Stimulated activated CD8-positive, alpha-beta memory T cell treated with anti-CD3 and anti-CD28 coated beads, Interleukin-12 subunit alpha, Interleukin-12 subunit beta, amount 100 ng/mL, for 24 hours (primary cell): ENCODE results near the gene ACTL10.
"Not testable (repeated sequence)": the region's sequence is repeated elsewhere in the genome, so short reads cannot be mapped to it uniquely, and the experiment has no call there.

Source experiments
- DNase-seq: peaks from one replicate; pipeline ENCODE4 v3.0.0-alpha.2; 2020; ENCODE audit errors: extremely low read depth

Gene ACTL10

DNA sequence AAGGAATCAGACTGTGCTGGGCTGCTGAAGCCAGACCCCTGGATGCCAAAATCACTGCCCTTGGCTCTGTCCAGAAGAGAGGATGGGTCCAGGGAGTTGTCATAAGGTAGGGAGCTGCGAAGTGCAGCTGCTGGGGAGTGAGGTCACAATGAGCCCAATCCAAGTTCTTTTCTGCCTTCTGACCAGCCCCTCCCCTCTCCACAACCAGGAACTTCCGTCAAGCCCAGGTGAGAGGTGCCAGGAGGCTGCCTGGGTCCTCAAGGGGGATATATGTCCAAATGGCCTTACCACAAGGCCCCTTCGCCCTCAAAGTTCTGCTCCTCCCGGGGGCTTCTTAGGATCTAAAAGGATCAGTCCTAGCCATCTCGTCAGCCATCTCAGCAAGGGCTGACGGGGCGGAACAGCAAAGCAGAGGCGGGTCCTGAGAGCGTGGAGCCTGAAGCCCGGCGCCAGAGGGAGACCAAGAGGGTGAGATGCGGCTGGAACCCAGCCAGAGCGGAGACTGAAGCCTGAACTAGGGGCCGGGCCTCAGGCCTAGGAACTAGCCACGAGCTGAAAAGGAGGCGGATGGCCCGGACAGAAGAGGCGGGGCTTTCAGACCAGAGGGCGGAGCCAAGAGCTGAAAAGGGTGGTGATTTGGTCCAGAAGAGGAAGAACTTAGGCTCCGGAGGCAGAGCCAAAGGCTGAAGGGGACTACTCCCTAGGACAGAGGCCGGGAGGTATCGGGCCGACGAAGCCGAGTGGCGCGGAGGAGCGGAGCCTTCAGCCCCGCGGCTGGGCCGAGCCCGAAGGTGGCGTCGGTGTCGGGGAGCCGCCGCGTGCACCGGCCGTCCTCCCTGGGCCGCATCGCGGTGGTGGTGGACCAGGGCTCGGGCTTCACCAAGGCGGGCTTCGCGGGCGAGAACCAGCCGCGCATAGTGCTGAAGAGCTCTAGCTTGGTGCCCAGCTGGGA, at the start of gene ACTL10:
ACTL10 (plus strand) TSS at position 651 of the 952 bp plus-strand sequence. CDS start 555 bp downstream, outside the sequence.
- peak; percentile 67 for DNase-seq

DNA sequence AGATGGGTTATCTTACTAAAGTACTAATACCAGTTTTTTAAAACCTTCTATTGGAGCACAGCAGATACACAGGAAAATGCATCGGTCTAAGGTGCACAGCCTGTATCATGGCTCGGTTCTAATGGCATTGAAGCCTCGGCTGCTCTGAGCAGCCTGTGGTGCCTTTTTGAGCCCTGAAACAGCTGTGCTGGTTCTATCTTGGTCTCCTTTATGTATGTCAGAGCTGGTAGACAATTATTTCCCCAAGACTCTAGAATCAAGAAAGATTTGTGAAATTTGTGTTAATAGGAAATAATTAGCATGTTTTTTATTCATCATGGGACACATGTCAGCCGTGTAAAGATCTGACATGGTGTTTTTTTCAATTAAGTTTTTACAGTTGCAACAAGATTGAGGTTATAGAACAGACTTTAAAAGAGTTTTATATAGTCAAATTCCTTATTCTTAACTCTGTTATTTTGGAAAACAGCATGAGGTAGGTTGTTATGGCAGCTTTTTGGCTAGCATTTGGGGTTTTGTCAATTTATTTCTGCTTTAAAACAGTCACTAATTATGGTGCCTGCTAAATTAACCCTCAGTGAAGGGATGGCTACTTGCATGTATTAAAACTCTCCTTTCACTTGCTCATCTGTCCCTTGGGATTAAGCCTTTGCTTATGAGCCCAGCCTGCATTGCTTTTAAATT, 44.9 kb upstream of the ACTL10 start:
- no peak for DNase-seq

- DNase-seq: no peak
These were observed 43.9 kb upstream of the ACTL10 start for GRCh38 chr20:33622705-33623365.

DNA sequence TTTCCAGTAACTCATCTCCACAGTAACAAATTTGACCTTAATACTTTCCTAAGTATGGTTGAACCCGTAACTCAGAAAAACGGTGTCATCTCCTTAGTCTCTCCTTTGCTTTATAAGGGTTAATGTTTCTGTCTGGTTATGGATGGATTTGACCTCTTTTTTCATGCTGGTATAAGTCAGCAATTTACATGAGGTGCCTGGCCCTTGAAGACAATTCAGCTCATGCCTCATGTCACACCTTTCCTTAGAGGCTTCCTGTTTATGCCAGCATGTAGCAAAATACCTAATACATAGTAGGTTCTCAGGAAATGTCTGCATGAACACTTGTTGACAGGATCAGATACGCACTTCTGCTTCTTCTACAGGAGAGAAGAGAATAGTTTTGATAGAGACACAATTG, 42.3 kb upstream of the ACTL10 start:
- no peak for DNase-seq

DNA sequence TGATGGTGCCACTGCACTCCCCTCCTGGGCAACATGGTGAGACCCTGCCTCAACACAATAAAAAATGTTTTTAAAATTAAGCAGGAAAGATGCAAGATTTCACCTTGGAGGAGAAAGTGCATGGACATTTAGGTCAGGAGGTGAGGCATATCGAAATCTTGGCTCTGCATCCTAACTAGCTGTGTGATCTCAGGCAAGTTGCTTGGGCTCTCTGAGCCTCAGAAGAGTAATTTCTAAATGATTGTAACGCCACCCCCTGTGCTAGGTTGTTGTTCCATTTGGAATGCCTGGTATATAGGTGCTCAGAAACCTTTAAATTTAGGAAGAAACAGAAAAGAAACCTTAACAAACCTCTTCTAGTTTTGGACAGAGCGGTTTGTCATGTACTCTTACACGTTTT, 40.6 kb upstream of the ACTL10 start:
- DNase-seq: no peak

GRCh38 chr20:33627577-33628216, 39.0 kb upstream of the ACTL10 start:
- DNase-seq: no peak

DNA sequence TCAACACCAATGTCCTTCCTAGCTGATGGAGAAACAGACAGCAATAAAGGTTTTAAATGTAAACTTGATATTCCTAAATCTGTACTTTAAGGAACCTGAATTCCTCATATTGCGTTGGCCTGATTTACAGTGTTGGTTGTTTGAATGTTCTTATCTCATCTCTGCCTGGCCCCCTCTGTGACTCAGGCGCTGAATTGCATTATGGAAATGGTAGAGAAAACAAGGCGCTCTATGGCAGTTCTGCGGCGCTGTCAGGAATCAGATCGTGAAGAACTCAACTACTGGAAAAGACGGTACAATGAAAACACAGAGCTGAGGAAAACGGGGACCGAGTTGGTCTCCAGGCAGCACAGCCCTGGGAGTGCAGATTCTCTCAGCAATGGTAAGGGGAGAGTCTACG, 37.2 kb upstream of the ACTL10 start:
- DNase-seq: no peak

GRCh38 chr20:33629979-33630378, 36.8 kb upstream of the ACTL10 start:
- no peak for DNase-seq

DNA sequence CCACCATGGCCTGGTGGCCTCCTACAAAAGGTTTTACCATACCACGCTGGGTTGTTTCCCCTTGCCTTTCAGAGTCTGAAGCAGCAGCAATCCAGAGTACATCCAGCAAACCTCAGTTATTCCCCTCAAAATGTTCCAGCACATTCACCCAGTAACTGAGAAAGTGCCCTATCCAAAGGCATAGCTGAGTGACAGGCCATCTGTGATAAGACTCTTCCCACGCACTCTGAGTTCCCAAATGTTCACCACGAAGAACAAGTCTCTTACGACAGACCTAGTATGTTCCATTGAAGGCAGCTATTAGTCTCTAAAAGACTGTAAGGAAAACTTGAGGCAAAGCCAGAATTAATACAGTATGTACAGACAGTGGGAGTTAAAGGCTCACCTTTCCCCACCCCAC, 36.2 kb upstream of the ACTL10 start:
- DNase-seq: no peak

GRCh38 chr20:33631910-33632309, 34.8 kb upstream of the ACTL10 start:
- not testable (repeated sequence) for DNase-seq

DNA sequence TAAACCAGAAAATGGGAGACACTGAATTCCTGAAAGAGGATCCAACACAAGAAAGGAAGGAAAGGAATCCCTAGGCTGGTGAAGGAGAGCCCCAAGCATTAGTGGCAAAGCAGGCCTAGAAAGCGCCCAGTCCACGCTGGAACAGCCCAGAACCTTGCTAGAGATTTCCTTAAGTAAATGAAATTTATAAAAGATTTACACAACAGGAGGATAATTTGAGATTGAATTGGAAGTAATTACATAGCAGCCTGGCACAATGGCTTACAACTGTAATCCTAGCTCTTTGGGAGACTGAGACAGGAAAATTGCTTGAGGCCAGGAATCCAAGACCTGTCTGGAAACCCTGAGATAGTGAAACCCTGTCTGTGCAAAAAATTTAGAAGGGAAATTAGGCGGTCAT, 31.4 kb upstream of the ACTL10 start:
- no peak for DNase-seq

GRCh38 chr20:33636776-33637175, 30.0 kb upstream of the ACTL10 start:
- DNase-seq: no peak

GRCh38 chr20:33640287-33640686, 26.5 kb upstream of the ACTL10 start:
- no peak for DNase-seq

DNA sequence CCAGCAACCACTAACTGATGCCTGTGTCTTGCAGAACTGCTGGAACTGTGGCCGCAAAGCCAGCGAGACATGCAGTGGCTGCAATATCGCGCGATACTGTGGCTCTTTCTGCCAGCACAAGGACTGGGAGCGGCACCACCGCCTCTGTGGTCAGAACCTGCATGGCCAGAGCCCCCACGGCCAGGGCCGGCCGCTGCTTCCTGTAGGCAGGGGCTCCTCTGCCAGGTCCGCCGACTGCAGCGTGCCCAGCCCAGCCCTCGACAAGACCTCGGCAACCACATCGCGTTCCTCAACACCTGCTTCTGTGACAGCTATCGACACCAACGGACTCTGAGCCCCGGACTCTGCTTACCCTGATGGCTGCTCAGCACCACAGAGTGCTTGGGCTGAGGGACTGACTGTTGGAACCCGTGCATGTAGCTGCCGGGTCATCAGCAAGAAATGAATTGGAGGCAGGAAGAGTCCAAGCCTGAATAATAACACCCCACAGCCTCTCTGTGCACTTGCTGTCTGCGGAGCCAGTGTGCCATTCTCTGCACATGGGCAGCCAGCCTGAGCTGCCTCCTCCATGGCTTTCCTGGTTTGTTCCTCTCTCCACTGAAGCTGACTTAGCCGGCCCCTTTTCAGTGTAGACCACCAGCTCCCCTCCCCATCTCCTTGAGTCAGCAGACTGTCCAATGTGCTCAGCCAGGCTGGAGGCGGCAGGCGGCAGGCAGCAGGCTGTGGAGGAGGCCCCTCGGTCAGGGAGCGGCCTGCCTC, 22.3 kb upstream of the ACTL10 start:
- DNase-seq: no peak

DNA sequence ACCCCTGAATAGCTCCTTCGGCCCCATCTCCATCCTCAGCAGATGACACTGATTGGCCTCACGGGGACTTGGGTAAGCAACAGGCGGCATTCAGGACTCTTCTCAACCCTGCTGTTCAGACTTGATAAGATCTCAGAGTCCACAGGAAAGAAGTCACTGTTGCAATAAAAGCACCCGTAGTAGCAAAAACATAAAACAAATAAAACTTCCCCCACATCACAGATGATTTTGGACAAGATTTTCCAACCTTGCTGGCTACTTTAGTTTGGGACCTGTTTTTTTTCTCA, 21.7 kb upstream of the ACTL10 start:
- DNase-seq: no peak

GRCh38 chr20:33645396-33645795, 21.3 kb upstream of the ACTL10 start:
- DNase-seq: no peak

- no peak for DNase-seq
These were observed 20.6 kb upstream of the ACTL10 start for GRCh38 chr20:33646191-33646590.

- not testable (repeated sequence) for DNase-seq
These were observed 19.7 kb upstream of the ACTL10 start for GRCh38 chr20:33646959-33647602.

DNA sequence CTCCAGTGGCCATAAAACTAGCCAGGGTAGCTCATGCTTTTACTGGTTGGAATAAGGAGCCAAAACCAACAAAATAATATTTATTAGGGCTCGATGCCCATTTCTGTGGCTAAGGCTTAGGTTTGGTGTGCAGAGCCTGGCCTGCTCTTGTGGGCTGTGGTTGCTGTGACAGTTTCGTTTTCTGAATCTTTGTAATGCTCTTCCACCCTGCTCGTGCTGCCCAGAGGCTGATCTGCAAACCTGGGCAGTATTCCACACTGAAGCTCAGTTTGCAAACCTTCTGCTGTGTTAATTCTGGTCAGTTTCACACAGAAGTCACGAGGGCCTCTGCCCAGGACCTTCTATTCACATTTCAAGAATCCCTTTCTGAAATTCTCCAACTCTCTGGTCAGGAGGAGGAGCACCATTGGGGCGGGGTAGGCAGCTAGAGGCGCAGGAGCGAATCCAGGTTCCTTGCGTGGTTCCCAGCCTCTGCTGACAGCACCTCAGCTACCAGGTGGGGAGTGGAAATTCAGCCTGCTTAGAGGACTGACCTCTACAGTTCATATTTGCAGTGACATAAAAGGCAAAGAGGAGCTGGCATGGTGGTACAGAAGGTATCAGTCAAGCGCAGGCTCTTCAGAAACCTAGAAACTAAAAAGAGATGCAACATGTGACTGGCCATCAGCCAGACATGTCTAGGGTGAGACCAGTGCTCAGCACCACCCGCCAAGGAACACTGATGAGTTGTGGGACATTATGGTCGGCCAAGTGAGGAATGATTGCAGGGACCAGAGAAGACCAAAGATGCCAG, 18.9 kb upstream of the ACTL10 start:
- no peak for DNase-seq

GRCh38 chr20:33648396-33649004, 18.2 kb upstream of the ACTL10 start:
- no peak for DNase-seq
